ENCODE measurements around the gene STRBP. TPM values are rescaled to one million over a fixed set of nuclear protein-coding genes. Genes with fewer than 3 reads are reported as not detected.
"Not testable (repeated sequence)": the region's sequence is repeated elsewhere in the genome, so short reads cannot be mapped to it uniquely, and the experiment has no call there.

The STRBP gene
- total RNA-seq, 2 experiments from 2014 or later: 31.6 to 34.8 TPM

DNA sequence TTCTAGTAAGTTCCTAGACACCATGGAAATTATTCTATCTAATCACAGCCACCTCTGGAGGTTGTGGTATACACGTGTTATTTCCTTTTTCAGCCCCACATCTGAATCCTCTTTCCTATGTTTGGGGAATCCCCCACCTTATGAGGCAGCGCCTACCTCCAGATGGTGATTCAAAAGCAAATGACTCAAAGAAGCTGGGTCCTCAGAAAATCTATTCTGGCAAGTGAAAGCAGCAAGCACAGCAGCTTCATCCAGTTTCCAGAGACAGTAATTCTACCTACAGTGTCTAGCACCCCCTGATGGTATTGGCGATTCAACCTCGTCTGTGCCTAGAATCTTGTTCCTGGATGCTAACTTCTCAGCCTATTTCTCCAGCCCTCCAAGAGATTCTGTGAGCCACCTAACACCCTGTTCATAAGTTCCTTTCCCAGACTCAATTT is 43.0 kb downstream of the STRBP start:
- no peaks in the 10 kb centered on the region for H3K9me3 Mint-ChIP-seq (ENCODE audit: low read depth)
- ChIA-PET CTCF (interaction anchor here (0.5 to 3.1 kb wide), 17 partner anchors 9 to 539 kb away, joined by 3 to 17 read pairs (median 3); no protein-coding TSS in a partner anchor), POLR2A (interaction anchor here (0.5 to 1.0 kb wide), 6 partner anchors 34 to 985 kb away, joined by 3 to 9 read pairs (median 3); partner anchors contain the start of genes RC3H2 and ZBTB6)
- ATAC-seq: peak; percentile 95
- peak; percentile 76 for DNase-seq
- peaks cover 8% of the 10 kb centered on the region for H3K36me3 Mint-ChIP-seq (ENCODE audit: low read depth)
- H3K27me3 Mint-ChIP-seq: no peaks in the 10 kb centered on the region
- peak overlapping the region; percentile 86 for H3K27ac Mint-ChIP-seq
- peak overlapping the region; percentile 27 for H3K4me3 Mint-ChIP-seq
- peaks cover 30% of the 10 kb centered on the region for H3K4me1 Mint-ChIP-seq
- intact Hi-C loops (cut with DNase I, micrococcal nuclease): loop anchor here (1.0 to 10.0 kb wide), 14 partner anchors 21 to 979 kb away; partner anchors contain the start of genes STRBP (in 2 of the 2), MRRF (in 1 of the 2), RABGAP1 (in 1 of the 2) and RBM18 (in 1 of the 2)

DNA sequence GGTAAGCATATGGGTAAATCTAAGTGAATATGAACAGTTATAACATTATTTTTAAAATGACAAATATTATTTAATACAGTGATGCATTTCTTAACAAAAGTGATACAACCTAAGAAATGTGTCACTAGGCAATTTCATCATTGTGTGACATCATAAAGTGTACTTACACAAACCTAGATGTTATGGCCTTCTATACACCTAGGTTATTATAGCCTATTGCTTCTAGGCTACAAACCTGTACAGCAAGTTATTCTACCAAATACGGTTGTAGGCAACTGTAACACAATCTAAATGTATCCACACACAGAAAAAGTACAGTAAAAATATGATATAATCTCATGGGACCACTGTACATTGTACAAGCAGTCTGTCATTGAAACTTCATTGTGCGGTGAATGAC is 48.3 kb downstream of the STRBP start:
- ATAC-seq (no peak), DNase-seq (no peak)
- intact Hi-C loops (cut with DNase I, micrococcal nuclease): loop anchor here (10.0 kb wide), 5 partner anchors 115 to 985 kb away; partner anchors contain the start of genes MRRF (in 1 of the 2), RABGAP1 (in 1 of the 2) and RBM18 (in 1 of the 2)
- no peak overlapping the region for H3K4me3 Mint-ChIP-seq
- CTCF ChIA-PET: interaction anchor here (1.1 kb wide), 1 partner anchor 129 kb away, joined by 4 read pairs; no protein-coding TSS in a partner anchor
- peaks cover 8% of the 10 kb centered on the region for H3K36me3 Mint-ChIP-seq (ENCODE audit: low read depth)
- H3K27ac Mint-ChIP-seq: no peak overlapping the region
- POLR2A ChIA-PET: no interaction called here
- H3K9me3 Mint-ChIP-seq (ENCODE audit: low read depth): no peaks in the 10 kb centered on the region
- peaks cover 23% of the 10 kb centered on the region for H3K4me1 Mint-ChIP-seq
- H3K27me3 Mint-ChIP-seq: no peaks in the 10 kb centered on the region

DNA sequence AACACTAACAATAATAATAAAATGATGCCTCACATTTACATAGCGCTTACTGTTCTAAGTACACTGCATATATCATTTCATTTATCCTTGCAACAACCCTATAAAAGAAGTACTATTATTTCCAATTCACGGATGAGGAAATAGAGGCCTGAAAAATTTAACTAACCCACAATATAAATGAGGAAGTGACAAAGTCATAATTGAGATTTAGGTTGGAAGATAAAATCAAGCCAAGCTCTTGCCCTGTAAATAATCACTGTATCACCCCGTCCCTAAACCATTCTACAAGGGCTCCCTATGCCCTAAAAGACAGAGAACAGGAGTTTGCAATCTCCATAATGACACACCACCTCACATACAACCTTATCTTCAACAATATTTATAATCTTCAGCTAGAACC is 49.6 kb downstream of the STRBP start:
- Mint-ChIP-seq H3K27ac (no peak overlapping the region), H3K4me1 (peaks cover 12% of the 10 kb centered on the region), H3K4me3 (no peak overlapping the region), H3K27me3 (no peaks in the 10 kb centered on the region), H3K36me3 (ENCODE audit: low read depth) (peaks cover 4% of the 10 kb centered on the region), H3K9me3 (ENCODE audit: low read depth) (no peaks in the 10 kb centered on the region)
- DNase-seq (no peak), ATAC-seq (no peak)
- intact Hi-C loops (cut with DNase I, micrococcal nuclease): no loop called here
- CTCF ChIA-PET: interaction anchor here (1.1 kb wide), 1 partner anchor 131 kb away, joined by 4 read pairs; no protein-coding TSS in a partner anchor
- POLR2A ChIA-PET: no interaction called here

DNA sequence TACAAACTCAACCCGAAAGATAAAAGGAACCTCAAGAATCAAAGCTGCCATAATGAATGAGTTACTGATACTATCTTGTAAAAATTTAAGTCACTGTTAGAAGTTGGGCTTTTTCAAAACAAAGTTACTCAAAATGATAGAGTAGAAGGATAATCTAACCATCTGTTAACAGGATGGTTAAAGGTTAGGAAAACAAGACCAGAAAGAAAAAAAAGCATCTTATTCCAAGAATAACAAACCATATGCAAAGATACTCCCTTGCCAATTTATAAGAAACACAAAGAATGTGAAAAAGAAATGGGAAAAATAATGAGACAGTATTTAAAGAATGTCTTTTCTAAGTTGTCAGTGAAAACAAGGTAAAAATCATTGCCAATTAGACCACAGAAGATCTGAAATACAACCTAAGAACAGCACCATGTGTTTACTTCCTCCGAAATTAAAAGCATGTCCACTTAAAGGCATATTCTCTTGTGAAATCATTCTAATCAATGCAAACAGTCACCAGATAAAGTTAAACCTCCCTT is 51.2 kb downstream of the STRBP start:
- Mint-ChIP-seq H3K4me1 (peaks cover 12% of the 10 kb centered on the region), H3K36me3 (ENCODE audit: low read depth) (peaks cover 4% of the 10 kb centered on the region), H3K4me3 (no peak overlapping the region), H3K9me3 (ENCODE audit: low read depth) (no peaks in the 10 kb centered on the region), H3K27me3 (no peaks in the 10 kb centered on the region), H3K27ac (no peak overlapping the region)
- intact Hi-C loops (cut with DNase I, micrococcal nuclease): no loop called here
- POLR2A ChIA-PET: no interaction called here
- no peak for DNase-seq
- ATAC-seq: no peak
- CTCF ChIA-PET: interaction anchor here (0.6 kb wide), 1 partner anchor 202 kb away, joined by 4 read pairs; no protein-coding TSS in a partner anchor

DNA sequence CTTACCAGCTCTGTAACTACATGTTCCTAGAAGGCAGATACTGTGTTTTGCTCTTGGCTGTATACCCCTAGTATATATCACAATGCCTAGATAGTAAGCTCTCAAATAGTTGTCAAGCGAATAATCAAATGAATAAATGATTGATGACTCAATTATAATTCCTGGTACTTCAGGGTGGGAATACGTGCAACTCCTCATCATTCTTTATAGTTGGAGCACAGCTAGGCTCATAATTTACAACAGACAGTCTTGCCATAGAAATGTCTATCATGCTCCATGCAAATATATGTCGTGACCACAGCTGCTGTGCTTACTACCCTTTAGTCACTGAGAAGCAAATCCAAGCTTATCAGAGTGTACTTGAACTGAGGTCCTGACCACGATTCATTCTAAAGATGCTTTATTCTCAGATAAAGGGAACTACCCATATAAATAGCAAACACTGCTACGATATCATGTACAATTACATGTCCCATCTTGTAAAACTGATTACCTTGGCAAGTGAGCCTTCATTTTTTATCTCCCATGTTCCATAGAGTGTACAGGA is 52.1 kb downstream of the STRBP start:
- ChIA-PET CTCF (interaction anchor here (0.6 to 1.0 kb wide), 4 partner anchors 9 to 403 kb away, joined by 3 to 4 read pairs (median 3); no protein-coding TSS in a partner anchor), POLR2A (no interaction called here)
- Mint-ChIP-seq H3K36me3 (ENCODE audit: low read depth) (peaks cover 2% of the 10 kb centered on the region), H3K4me1 (peaks cover 12% of the 10 kb centered on the region), H3K27ac (no peak overlapping the region), H3K9me3 (ENCODE audit: low read depth) (no peaks in the 10 kb centered on the region), H3K27me3 (no peaks in the 10 kb centered on the region), H3K4me3 (no peak overlapping the region)
- no peak for DNase-seq
- intact Hi-C loops (cut with DNase I, micrococcal nuclease): no loop called here
- ATAC-seq: no peak

DNA sequence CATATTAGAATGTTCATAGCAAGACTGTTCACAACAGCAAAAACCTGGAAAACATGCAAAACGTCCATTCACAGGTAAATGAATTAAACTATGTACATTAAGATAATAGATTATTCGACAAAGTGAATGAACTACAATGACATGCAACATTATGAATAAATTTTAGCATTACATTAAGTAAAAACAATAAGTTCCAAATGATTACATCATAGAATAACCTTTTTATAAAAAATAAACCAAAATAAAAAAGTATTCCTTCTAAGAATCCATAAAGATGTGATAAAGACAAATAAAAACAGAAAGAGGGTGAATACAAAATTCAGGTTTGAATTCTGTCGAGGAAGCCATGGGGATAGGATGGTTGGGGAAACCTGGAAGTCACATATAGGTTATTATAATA is 57.3 kb downstream of the STRBP start:
- Mint-ChIP-seq H3K27ac (no peak overlapping the region), H3K36me3 (ENCODE audit: low read depth) (no peaks in the 10 kb centered on the region), H3K4me1 (no peaks in the 10 kb centered on the region), H3K9me3 (ENCODE audit: low read depth) (no peaks in the 10 kb centered on the region), H3K27me3 (no peaks in the 10 kb centered on the region), H3K4me3 (no peak overlapping the region)
- intact Hi-C loops (cut with DNase I, micrococcal nuclease): no loop called here
- ATAC-seq (no peak), DNase-seq (no peak)
- ChIA-PET POLR2A (no interaction called here), CTCF (no interaction called here)

DNA sequence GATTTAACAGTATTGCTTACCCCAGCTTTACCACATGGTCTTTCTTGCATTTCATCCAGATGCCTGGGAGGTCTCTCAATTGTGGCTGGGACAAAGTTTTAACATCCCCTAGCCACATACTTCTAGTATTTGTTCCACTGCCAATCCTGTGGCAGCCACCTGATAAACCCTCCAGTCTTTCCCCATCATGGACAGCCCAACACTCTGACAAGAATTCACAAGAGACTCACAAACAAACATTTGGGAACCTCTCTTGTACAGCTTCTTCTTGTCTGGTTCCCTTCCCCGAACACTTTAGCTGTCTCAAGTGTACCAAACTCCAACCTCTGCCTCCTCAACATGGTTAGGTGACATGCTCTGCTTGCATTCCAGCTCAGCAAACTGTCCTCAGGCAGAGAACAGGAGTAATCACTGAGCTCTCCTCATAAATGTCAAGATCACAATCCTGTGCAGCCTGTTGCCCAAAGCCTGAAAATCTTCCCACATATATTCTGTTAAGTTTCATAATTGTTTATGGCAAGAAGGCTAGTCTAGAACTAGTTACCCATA is 59.7 kb downstream of the STRBP start:
- Mint-ChIP-seq H3K4me1 (no peaks in the 10 kb centered on the region), H3K4me3 (no peak overlapping the region), H3K9me3 (ENCODE audit: low read depth) (no peaks in the 10 kb centered on the region), H3K27ac (no peak overlapping the region), H3K36me3 (ENCODE audit: low read depth) (no peaks in the 10 kb centered on the region), H3K27me3 (no peaks in the 10 kb centered on the region)
- intact Hi-C loops (cut with DNase I, micrococcal nuclease): no loop called here
- no peak for ATAC-seq
- ChIA-PET POLR2A (no interaction called here), CTCF (no interaction called here)
- DNase-seq: no peak

DNA sequence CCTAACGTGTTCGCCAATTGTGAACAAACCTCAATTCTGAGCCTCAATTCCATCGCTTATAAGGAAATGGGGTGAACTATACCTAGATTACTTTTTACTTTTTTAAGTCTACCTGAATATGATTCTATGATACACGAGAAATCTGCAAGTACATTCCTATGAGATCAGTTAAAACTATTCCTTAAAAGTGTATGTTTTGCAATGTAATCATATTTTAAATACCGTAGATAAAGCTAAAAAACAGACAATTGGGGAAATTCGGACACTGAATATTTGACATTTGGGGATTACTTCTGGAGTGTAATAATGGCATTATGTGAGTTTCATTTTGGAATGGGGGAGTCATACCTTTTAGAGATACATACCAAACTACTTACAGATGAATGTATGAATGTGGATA is 62.3 kb downstream of the STRBP start:
- Mint-ChIP-seq H3K27me3 (no peaks in the 10 kb centered on the region), H3K9me3 (ENCODE audit: low read depth) (peaks cover 2% of the 10 kb centered on the region), H3K4me1 (no peaks in the 10 kb centered on the region), H3K4me3 (no peak overlapping the region), H3K27ac (no peak overlapping the region), H3K36me3 (ENCODE audit: low read depth) (peaks cover 6% of the 10 kb centered on the region)
- ChIA-PET CTCF (interaction anchor here (2.4 kb wide), 1 partner anchor 144 kb away, joined by 7 read pairs; no protein-coding TSS in a partner anchor), POLR2A (no interaction called here)
- intact Hi-C loops (cut with DNase I, micrococcal nuclease): no loop called here
- DNase-seq (no peak), ATAC-seq (no peak)

DNA sequence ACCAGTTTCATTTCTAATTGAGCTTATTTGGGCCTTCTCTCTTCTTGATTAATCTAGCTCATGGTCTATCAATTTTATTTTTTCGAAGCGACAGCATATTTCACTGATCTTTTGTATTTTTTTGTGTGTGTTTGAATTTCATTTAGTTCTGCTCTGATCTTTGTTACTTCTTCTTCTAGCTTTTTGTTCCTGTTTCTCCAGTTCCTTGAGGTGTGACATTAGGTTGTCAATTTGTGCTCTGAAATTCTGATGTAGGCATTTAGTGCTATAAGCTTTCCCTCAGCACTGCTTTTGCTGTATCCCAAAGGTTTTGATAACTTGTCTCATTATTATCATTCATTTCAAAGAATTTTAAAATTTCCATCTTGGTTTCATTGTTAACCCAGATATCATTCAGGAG is 67.3 kb downstream of the STRBP start:
- ATAC-seq (no peak), DNase-seq (no peak)
- Mint-ChIP-seq H3K9me3 (ENCODE audit: low read depth) (peaks cover 2% of the 10 kb centered on the region), H3K36me3 (ENCODE audit: low read depth) (peaks cover 9% of the 10 kb centered on the region), H3K4me1 (no peaks in the 10 kb centered on the region), H3K27ac (no peak overlapping the region), H3K4me3 (no peak overlapping the region), H3K27me3 (no peaks in the 10 kb centered on the region)
- POLR2A ChIA-PET: no interaction called here
- CTCF ChIA-PET: interaction anchor here (0.7 to 1.4 kb wide), 2 partner anchors 62 to 153 kb away, joined by 3 to 5 read pairs; no protein-coding TSS in a partner anchor
- intact Hi-C loops (cut with DNase I, micrococcal nuclease): no loop called here

DNA sequence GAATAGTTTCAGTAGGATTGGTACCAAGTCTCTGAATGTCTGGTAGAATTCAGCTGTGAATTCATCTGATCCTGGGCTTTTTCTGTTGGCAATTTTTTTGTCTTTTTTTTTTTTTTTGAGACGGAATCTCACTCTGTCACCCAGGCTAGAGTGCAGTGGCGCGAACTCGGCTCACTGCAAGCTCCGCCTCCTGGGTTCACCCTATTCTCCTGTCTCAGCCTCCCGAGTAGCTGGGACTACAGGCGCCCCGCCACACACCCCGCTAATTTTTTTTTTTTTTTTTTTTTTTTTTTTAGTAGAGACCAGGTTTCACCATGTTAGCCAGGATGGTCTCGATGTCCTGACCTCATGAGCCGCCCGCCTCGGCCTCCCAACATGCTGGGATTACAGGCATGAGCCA is 67.9 kb downstream of the STRBP start:
- H3K36me3 Mint-ChIP-seq (ENCODE audit: low read depth); DNase-seq; POLR2A ChIA-PET; H3K27ac Mint-ChIP-seq; H3K4me1 Mint-ChIP-seq; intact Hi-C loops (cut with DNase I, micrococcal nuclease); ATAC-seq; H3K27me3 Mint-ChIP-seq; H3K4me3 Mint-ChIP-seq; H3K9me3 Mint-ChIP-seq (ENCODE audit: low read depth): not testable (repeated sequence)
- CTCF ChIA-PET: interaction anchor here (0.7 kb wide), 1 partner anchor 63 kb away, joined by 3 read pairs; no protein-coding TSS in a partner anchor

DNA sequence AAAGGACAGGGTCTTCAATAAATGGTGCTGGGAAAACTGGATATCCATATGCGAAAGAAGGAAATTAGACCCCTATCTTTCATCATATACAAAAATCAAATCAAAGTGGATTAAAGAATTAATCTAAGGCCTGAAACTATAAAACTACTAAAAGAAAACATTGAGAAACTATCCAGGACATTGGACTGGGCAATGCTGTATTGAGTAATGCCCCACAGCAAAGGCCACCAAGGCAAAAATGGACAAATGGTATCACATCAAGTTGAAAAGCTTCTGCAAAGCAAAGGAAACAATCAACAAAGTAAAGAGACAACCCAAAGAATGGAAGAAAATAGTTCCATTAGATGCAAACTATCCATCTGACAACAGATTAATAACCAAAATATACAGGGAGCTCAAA is 72.3 kb downstream of the STRBP start:
- CTCF ChIA-PET: no interaction called here

DNA sequence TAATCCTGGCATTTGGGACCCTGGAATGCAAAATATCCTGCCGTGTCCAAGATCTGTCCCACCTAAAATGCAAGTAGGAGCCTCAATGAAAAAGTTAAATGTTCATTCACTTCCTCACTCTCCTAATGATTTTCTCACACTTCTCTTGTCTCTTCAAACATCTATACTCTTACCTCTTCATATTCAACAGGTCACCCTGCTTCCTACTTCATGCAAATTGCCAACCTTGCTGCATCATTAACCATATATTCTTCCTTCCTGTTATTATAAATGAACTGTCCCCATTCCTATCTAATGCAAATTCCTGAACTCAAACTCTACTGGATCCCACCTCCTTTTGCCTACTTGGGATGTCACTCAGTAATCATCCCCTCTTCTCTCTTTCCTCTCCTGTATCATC is 74.4 kb downstream of the STRBP start:
- Mint-ChIP-seq H3K4me1 (no peaks in the 10 kb centered on the region), H3K27ac (no peak overlapping the region), H3K4me3 (no peak overlapping the region), H3K27me3 (no peaks in the 10 kb centered on the region), H3K9me3 (ENCODE audit: low read depth) (no peaks in the 10 kb centered on the region), H3K36me3 (ENCODE audit: low read depth) (peaks cover under 1% of the 10 kb centered on the region)
- no peak for DNase-seq
- POLR2A ChIA-PET: no interaction called here
- CTCF ChIA-PET: interaction anchor here (0.9 kb wide), 1 partner anchor 62 kb away, joined by 3 read pairs; no protein-coding TSS in a partner anchor
- intact Hi-C loops (cut with DNase I, micrococcal nuclease): no loop called here
- ATAC-seq: no peak

More for the DNA sequence above, 72.3 kb downstream of the STRBP start:
- intact Hi-C loops (cut with DNase I, micrococcal nuclease): no loop called here
- POLR2A ChIA-PET: no interaction called here
- Mint-ChIP-seq H3K27me3 (no peaks in the 10 kb centered on the region), H3K36me3 (ENCODE audit: low read depth) (peaks cover 4% of the 10 kb centered on the region), H3K9me3 (ENCODE audit: low read depth) (no peaks in the 10 kb centered on the region), H3K27ac (no peak overlapping the region), H3K4me3 (no peak overlapping the region), H3K4me1 (no peaks in the 10 kb centered on the region)
- ATAC-seq (no peak), DNase-seq (no peak)

All from activated CD4-positive, alpha-beta T cell treated with anti-CD3 and anti-CD28 coated beads for 36 hours (primary cell).